HG02884 (cell line): ENCODE data around the gene GYS1.
"Not testable (repeated sequence)": the region's sequence is repeated elsewhere in the genome, so short reads cannot be mapped to it uniquely, and the experiment has no call there.

Experiments
- ATAC-seq: cut with Tn5 transposase; IDR thresholded peaks from one replicate; pipeline ENCODE4 v1.9.1; 2021; ENCODE audit warnings: mild to moderate bottlenecking, moderate library complexity; ENCODE audit not compliant: unreplicated experiment

Gene GYS1

DNA sequence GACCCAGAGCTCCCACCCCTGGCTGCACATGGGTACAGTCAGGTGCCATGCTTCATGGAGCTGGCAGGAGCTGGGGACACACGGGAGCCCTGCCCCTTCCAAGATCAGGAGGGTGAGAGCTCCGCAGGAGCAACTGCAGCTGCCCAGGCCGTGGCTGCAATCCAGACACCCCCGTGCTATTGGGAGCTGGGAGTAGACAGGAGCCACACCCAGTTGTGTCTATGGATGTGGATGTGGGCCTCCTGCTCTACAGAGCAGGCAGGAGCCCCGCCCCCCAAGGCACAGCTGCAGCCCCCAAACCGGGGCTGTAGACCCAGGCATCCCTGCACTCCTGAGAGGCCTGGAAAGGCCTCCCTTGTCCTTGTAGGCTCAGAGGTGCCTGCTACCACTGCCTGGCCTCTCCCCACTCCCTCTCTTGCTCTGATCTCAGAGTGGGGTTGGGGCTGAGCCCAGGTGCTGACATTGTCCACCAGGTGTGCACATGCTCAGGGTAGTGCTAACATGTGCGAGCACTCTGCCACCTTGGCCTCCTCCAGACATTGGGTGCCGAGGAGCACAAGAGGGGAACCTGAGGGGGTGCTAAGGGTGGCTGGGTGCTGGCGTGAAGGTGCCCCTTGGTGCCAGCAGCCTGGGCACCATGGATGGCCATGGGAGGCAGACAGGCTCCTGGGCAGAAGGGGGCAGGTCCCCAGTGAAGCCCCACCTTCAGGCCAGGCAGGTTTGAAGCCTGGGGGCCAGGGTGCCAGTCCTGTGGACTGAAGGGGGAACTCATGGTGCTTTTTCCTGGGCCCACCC lies 46.4 kb downstream of the GYS1 start:
- no peak for ATAC-seq

GRCh38 chr19:48945817-48946216 lies 47.3 kb downstream of the GYS1 start:
- no peak for ATAC-seq

- no peak for ATAC-seq
Observed at GRCh38 chr19:48945415-48945814, 47.7 kb downstream of the GYS1 start.

GRCh38 chr19:48943081-48943480 lies 50.0 kb downstream of the GYS1 start:
- ATAC-seq: no peak

GRCh38 chr19:48940902-48941301 lies 52.2 kb downstream of the GYS1 start:
- no peak for ATAC-seq

DNA sequence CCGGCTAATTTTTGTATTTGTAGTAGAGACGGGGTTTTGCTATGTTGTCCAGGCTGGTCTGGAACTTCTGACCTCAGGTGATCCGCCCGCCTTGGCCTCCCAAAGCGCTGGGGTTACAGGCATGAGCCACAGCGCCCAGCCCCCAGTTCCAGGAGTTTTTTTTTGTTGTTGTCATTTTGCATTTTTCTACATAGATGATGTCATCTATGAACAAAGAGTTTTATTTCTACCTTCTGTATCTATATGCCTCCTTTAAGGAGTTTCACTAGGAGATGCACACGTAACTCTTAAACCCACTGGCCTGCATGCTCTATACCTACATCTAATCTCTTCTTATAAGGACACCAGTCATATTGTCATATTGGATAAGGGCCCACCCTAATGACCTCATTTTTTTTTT lies 54.9 kb downstream of the GYS1 start:
- ATAC-seq: no peak

GRCh38 chr19:48935864-48936263 lies 57.2 kb downstream of the GYS1 start:
- ATAC-seq: no peak

DNA sequence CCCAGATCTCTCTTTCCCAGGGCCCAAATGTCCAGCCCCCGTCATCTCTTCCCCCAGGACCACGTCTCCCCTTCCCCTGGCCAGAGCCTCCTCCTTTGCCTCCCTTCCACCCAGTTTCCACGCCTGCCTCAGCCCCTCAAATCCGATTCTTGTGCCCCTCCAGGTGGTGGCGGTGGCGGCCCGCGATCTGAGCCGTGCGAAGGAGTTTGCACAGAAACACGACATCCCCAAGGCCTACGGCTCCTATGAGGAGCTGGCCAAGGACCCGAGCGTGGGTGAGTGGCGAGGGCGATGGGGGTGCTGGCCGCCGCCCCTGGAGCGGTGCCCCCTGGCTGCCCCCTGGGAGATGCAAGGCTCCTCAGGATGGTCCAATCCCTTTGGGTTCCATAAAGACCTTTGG lies 58.3 kb downstream of the GYS1 start:
- ATAC-seq: no peak

GRCh38 chr19:48933382-48933932 lies 59.7 kb downstream of the GYS1 start, which contains the start of gene DHDH:
Gene DHDH (plus strand): TSS chr19:48933699. CDS start chr19:48933722, 23 bp downstream.
- ATAC-seq: no peak

DNA sequence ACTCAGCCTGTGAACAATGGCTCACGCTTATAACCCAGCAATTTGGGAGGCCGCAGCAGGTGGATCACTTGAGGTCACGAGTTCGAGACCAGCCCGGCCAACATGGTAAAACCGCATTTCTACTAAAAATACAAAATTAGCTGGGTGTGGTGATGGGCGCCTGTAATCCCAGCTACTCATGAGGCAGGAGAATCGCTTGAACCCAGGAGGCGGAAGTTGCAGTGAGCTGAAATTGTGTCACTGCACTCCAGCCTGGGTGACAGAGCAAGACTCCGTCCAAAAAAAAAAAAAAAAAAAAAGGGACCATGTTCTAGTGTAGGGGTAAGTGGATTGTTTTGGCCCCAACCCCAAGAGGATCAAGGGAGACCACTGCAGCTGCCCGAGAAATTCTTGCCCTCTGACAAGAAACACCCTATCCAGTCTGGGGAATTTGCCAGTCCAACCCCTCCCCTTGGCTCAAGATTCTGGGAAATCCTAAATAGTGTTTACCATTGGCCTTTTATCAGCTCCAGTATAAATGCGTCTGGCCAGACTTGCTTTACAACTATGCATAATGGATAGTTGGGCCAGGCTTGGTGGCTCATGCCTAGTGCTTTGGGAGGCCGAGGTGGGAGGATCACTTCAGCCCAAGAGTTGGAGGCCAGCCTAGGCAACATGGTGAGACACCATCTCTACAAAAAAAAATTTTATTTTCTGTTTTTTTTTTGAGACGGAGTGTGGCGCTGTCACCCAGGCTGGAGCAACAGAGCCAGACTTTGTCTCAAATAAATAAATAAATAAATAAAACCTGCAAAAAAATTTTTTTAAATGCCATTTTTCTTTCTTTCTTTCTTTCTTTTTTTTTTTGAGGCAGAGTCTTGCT lies 64.7 kb downstream of the GYS1 start:
- no peak for ATAC-seq

GRCh38 chr19:48927692-48928091 lies 65.4 kb downstream of the GYS1 start:
- ATAC-seq: not testable (repeated sequence)

DNA sequence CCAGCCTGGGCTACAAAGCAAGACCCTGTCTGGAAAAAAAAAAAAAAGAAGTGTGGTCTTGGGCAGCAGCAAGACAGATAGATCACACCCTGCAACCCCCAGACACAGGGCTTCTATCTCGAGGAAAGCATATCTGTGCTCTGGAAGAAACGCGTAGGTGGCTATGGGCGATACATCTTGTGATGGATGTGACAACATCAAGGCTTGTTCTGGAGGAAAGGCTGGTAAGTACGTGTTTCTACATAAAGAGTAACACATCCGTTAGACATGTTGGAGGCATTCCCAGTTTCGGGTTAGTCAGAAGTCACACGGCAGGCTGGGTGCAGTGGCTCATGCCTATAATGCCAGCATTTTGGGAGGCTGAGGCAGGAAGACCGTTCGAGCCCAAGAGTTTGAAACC lies 66.2 kb downstream of the GYS1 start:
- no peak for ATAC-seq

GRCh38 chr19:48925890-48926289 lies 67.2 kb downstream of the GYS1 start:
- not testable (repeated sequence) for ATAC-seq

DNA sequence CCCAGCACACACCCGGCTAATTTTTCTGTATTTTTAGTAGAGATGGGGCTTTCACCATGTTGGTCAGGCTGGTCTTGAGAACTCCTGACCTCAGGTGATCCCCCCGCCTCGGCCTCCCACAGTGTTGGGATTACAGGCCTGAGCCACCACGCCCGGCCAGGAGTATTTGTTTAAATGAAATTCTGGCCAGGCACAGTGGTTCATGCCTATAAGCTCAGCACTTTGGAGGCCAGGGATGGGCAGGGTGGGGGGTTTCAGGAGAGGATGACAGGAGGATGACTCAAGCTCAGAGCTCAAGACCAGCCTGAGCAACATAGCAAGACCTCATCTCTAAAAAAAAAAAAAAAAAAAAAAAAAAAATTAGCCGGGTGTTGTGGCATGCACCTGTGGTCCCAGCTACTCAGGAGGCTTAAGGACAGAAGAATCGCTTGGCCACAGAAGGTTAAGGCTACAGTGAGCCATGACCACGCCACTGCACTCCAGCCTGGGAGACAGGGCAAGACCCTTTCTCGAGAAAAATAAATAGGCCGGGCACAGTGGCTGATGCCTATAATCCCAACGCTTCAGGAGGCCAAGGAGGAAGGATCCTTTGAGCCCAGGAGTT lies 67.8 kb downstream of the GYS1 start:
- ATAC-seq: no peak

DNA sequence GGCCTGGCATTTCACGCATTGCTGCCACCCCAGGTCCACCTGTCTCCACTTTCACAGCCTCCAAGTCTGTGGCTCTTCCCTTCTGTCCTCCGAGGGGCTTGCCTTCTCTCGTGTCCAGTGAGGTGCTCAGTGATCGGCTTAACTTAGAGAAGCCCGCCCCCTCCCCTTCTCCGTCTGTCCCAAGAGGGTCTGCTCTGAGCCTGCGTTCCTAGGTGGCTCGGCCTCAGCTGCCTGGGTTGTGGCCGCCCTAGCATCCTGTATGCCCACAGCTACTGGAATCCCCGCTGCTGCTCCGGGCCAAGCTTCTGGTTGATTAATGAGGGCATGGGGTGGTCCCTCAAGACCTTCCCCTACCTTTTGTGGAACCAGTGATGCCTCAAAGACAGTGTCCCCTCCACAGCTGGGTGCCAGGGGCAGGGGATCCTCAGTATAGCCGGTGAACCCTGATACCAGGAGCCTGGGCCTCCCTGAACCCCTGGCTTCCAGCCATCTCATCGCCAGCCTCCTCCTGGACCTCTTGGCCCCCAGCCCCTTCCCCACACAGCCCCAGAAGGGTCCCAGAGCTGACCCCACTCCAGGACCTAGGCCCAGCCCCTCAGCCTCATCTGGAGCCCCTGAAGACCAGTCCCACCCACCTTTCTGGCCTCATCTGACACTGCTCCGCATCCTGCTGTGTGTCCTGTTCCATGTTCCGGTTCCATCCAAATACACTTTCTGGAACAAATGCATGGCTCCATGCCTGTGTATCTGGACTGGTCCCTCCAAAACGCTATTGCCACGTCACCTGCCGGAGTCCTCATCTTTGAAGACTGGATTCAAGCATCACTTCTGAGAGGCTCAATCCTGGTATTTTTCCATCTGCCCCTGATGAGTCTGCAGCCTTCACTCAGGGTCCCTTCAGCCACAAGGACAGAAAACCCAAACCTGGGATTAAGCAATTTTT lies 70.3 kb downstream of the GYS1 start:
- ATAC-seq: no peak

GRCh38 chr19:48921721-48922500 lies 71.2 kb downstream of the GYS1 start:
- no peak for ATAC-seq

GRCh38 chr19:48920949-48921348 lies 72.2 kb downstream of the GYS1 start:
- no peak for ATAC-seq

- not testable (repeated sequence) for ATAC-seq
Observed at GRCh38 chr19:48919271-48919670, 73.8 kb downstream of the GYS1 start.

DNA sequence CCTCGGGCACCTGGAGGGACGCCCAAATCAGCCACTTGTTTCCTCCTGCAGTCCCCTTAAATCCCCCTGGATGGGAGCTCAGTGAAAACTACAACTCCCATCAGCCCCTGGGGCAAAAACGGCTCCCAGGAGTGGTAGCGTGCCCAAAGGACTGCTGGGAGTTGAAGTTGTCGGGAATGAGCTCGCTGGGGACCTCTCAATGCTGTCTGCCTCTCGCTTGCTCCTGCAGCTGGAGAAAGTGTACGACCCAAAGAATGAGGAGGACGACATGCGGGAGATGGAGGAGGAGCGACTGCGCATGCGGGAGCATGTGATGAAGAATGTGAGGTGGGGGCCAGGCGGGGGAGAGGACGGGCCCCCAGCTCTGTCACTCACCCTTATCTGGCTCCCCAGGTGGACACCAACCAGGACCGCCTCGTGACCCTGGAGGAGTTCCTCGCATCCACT lies 74.3 kb downstream of the GYS1 start:
- ATAC-seq: no peak
